GM12878 (cell line): ENCODE data around the gene NYAP1. TPM values are rescaled to one million over a fixed set of nuclear protein-coding genes. Genes with fewer than 3 reads are reported as not detected.
A peak's percentile ranks its signal among the peaks of the same experiment; 100 is the strongest.

Experiments
- CREM ChIP-seq: IDR thresholded peaks from 2 replicates; pipeline ENCODE4 v1.6.1; 2014; ENCODE audit warnings: antibody characterized with exemption, low read depth
- EP300 ChIP-seq, 2 experiments: fragments of 150-350 bp in 1 of 2; IDR thresholded peaks; 2 replicates each; pipeline ENCODE4 v1.6.1; 2011 to 2012; ENCODE audit warnings: low read depth in 2 of 2, low read length in 2 of 2, borderline replicate concordance in 1 of 2, improper control_type of control experiment in 1 of 2, inconsistent platforms in 1 of 2; ENCODE audit not compliant: control insufficient read depth in 1 of 2
- ETV6 ChIP-seq, 2 experiments: fragments of 450-650 bp in 1 of 2; IDR thresholded peaks in 1 of 2; conservative IDR thresholded peaks in 1 of 2; 2 replicates each; pipeline ENCODE4 v1.6.1; 2014; ENCODE audit warnings: antibody characterized with exemption in 1 of 2, borderline replicate concordance in 1 of 2, low read depth in 1 of 2, mild to moderate bottlenecking in 1 of 2, moderate library complexity in 1 of 2
- HDGF ChIP-seq: fragments of 450-650 bp; IDR thresholded peaks from 2 replicates; pipeline ENCODE4 v1.6.1; 2016; ENCODE audit warnings: antibody characterized with exemption
- KLF5 ChIP-seq: fragments of 450-650 bp; IDR thresholded peaks from 2 replicates; pipeline ENCODE4 v1.6.1; 2014; ENCODE audit warnings: mild to moderate bottlenecking; ENCODE audit not compliant: partially characterized antibody
- MTA2 ChIP-seq: fragments of 450-650 bp; IDR thresholded peaks from 2 replicates; pipeline ENCODE4 v1.6.1; 2016; ENCODE audit warnings: low read depth, mild to moderate bottlenecking, moderate library complexity
- MXI1 ChIP-seq: fragments of 150-350 bp; IDR thresholded peaks from 2 replicates; pipeline ENCODE4 v1.6.1; 2011; ENCODE audit warnings: low read depth, mild to moderate bottlenecking, inconsistent platforms, low read length, improper control_type of control experiment
- NRF1 ChIP-seq: conservative IDR thresholded peaks from 2 replicates; pipeline ENCODE4 v1.6.1; 2011; ENCODE audit warnings: mild to moderate bottlenecking, low read depth, low read length, improper control_type of control experiment
- PAX5 ChIP-seq: IDR thresholded peaks from 2 replicates; pipeline ENCODE4 v1.6.1; 2011; ENCODE audit warnings: low read depth, low read length, borderline replicate concordance
- PAX8 ChIP-seq: fragments of 450-650 bp; IDR thresholded peaks from 2 replicates; pipeline ENCODE4 v1.6.1; 2017; ENCODE audit warnings: mild to moderate bottlenecking, moderate library complexity
- PML ChIP-seq: IDR thresholded peaks from 2 replicates; pipeline ENCODE4 v1.6.1; 2012; ENCODE audit warnings: low read length, inconsistent platforms
- RB1 ChIP-seq: fragments of 450-650 bp; formaldehyde crosslinking; IDR thresholded peaks from 2 replicates; pipeline ENCODE4 v1.6.1; 2017; ENCODE audit warnings: mild to moderate bottlenecking, borderline replicate concordance
- RUNX3 ChIP-seq: IDR thresholded peaks from 2 replicates; pipeline ENCODE4 v1.6.1; 2012; ENCODE audit warnings: low read length, inconsistent platforms
- STAT3 ChIP-seq: IDR thresholded peaks from 2 replicates; pipeline ENCODE4 v1.6.1; 2011; ENCODE audit warnings: low read depth, low read length, improper control_type of control experiment
- ZNF217 ChIP-seq: fragments of 450-650 bp; IDR thresholded peaks from 2 replicates; pipeline ENCODE4 v1.6.1; 2017; ENCODE audit warnings: antibody characterized with exemption, mild to moderate bottlenecking
- polyA plus RNA-seq, 11 experiments: library from polyadenylated mRNA; depleted of rRNA in 4 of 11; unstranded in 6 of 11; stranded (reverse) in 5 of 11; fragments of >200 nt; fragmentation: Nextera tagmentation in 4 of 11; fragmentation: Illumina TruSeq in 1 of 11; extraction: Ambion mirVana in 4 of 11; extraction: Trizol in 1 of 11; gene quantifications; 1 replicate in 1 of 11; 2 replicates in 10 of 11; pipeline versions ENCODE4 v1.2.1 to v1.2.3, GENCODE V29; 2011 to 2016; ENCODE audit warnings: inconsistent platforms in 2 of 11, missing spikeins in 2 of 11, low read depth in 1 of 11
- total RNA-seq, 4 experiments: library from RNA; depleted of rRNA in 3 of 4; stranded (reverse); fragments of >200 nt in 3 of 4; fragmentation: Illumina TruSeq in 1 of 4; extraction: Trizol in 1 of 4; gene quantifications; 2 replicates each; pipeline versions ENCODE4 v1.2.1 to v1.2.3, GENCODE V29; 2013 to 2021
- TF ChIP-seq, protein P1 (sequence below): IDR thresholded peaks from 2 replicates; pipeline ENCODE4 v1.6.1; 2012; ENCODE audit warnings: low read length, inconsistent platforms
- TF ChIP-seq, protein P2 (sequence below): fragments of 450-650 bp; formaldehyde crosslinking; IDR thresholded peaks from 2 replicates; pipeline ENCODE4 v1.4.0; 2022; ENCODE audit warnings: mild to moderate bottlenecking, moderate library complexity
- TF ChIP-seq, protein P3 (sequence below): IDR thresholded peaks from 2 replicates; pipeline ENCODE4 v1.6.1; 2012; ENCODE audit warnings: improper control_type of control experiment, low read depth, low read length; ENCODE audit not compliant: insufficient replicate concordance
- TF ChIP-seq, protein P4 (sequence below): fragments of 450-650 bp; IDR thresholded peaks from 2 replicates; pipeline ENCODE4 v1.6.1; 2016; ENCODE audit warnings: mild to moderate bottlenecking

Gene NYAP1
- total and polyA plus RNA-seq, 10 of the 15 experiments (the other 5 are each of a cell fraction or from before 2014, with no cell fraction given): 0.04 to 0.28 (median 0.11) TPM; not detected in 6

DNA sequence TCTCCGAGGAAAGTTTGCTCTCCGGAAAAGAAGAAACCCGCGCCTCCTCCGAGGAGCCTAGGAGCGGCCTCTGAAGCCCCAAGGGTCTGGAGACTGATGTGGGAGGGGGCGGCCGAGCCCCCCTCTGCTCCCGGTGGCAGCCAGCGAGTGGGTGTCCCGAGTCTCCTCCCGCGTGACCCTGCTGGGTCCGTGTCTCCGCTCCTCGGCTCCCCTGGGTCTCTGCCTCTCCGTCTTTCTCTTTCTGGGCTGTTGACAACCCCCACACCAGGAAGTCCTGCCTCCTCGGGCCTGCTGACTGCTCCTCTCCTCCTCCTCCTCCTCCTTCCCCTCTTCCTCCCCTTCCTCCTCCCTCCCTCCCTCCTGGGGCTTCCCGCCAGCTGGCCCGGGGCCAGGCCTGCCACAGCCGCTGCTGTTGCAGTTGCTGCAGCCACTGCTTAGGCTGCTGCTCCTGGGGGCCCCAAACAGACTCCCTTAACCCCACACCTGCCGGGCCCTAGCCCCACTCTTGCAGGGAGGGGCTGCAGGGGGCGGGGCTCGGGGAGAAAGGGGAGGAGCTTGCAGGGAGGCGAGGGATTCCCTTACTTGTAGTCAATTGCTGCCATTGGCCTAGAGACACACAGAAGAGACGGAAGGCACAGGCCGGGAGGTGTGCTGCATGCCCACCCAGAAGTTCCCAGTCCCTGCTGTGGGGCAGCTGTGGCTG, 4.6 kb upstream of the NYAP1 start, which contains the start of gene TSC22D4 (continued):
- peak; percentile 60; the same call in 1 of the 2 replicates for TF ChIP-seq PML
- TF ChIP-seq ZNF217: no peak
- TF ChIP-seq KLF5: peak; percentile 39
- TF ChIP-seq RB1: 0 out of 2 replicates have a peak, but pooled peaks have one; percentile 28
- peak in 1 of 2 experiments; percentile 57; a peak in 2 of 4 replicates for TF ChIP-seq ETV6 (conservative IDR thresholded peaks at IDR 0.05 in 1 of 2, IDR thresholded peaks at IDR 0.05 in 1 of 2; ENCODE audit: borderline replicate concordance in 1 of 2, low read depth in 1 of 2)
- TF ChIP-seq, protein P1, sequence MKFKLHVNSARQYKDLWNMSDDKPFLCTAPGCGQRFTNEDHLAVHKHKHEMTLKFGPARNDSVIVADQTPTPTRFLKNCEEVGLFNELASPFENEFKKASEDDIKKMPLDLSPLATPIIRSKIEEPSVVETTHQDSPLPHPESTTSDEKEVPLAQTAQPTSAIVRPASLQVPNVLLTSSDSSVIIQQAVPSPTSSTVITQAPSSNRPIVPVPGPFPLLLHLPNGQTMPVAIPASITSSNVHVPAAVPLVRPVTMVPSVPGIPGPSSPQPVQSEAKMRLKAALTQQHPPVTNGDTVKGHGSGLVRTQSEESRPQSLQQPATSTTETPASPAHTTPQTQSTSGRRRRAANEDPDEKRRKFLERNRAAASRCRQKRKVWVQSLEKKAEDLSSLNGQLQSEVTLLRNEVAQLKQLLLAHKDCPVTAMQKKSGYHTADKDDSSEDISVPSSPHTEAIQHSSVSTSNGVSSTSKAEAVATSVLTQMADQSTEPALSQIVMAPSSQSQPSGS: no peak
- TF ChIP-seq EP300 (IDR thresholded peaks at IDR 0.05; ENCODE audit: borderline replicate concordance in 1 of 2, control insufficient read depth in 1 of 2, low read depth in 2 of 2, low read length in 2 of 2): no peak
- TF ChIP-seq MXI1: peak; percentile 41; the same call in 1 of the 2 replicates
- TF ChIP-seq, protein P2, sequence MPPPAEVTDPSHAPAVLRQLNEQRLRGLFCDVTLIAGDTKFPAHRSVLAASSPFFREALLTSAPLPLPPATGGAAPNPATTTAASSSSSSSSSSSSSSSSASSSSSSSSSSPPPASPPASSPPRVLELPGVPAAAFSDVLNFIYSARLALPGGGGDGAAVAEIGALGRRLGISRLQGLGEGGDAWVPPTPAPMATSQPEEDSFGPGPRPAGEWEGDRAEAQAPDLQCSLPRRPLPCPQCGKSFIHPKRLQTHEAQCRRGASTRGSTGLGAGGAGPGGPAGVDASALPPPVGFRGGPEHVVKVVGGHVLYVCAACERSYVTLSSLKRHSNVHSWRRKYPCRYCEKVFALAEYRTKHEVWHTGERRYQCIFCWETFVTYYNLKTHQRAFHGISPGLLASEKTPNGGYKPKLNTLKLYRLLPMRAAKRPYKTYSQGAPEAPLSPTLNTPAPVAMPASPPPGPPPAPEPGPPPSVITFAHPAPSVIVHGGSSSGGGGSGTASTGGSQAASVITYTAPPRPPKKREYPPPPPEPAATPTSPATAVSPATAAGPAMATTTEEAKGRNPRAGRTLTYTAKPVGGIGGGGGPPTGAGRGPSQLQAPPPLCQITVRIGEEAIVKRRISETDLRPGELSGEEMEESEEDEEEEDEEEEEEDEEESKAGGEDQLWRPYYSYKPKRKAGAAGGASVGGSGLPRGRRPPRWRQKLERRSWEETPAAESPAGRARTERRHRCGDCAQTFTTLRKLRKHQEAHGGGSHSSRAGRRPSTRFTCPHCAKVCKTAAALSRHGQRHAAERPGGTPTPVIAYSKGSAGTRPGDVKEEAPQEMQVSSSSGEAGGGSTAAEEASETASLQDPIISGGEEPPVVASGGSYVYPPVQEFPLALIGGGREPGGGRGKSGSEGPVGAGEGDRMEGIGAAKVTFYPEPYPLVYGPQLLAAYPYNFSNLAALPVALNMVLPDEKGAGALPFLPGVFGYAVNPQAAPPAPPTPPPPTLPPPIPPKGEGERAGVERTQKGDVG (CRISPR knock-in tag): no peak
- peak; percentile 70; the same call in 1 of the 2 replicates for TF ChIP-seq MTA2
- TF ChIP-seq, protein P3, sequence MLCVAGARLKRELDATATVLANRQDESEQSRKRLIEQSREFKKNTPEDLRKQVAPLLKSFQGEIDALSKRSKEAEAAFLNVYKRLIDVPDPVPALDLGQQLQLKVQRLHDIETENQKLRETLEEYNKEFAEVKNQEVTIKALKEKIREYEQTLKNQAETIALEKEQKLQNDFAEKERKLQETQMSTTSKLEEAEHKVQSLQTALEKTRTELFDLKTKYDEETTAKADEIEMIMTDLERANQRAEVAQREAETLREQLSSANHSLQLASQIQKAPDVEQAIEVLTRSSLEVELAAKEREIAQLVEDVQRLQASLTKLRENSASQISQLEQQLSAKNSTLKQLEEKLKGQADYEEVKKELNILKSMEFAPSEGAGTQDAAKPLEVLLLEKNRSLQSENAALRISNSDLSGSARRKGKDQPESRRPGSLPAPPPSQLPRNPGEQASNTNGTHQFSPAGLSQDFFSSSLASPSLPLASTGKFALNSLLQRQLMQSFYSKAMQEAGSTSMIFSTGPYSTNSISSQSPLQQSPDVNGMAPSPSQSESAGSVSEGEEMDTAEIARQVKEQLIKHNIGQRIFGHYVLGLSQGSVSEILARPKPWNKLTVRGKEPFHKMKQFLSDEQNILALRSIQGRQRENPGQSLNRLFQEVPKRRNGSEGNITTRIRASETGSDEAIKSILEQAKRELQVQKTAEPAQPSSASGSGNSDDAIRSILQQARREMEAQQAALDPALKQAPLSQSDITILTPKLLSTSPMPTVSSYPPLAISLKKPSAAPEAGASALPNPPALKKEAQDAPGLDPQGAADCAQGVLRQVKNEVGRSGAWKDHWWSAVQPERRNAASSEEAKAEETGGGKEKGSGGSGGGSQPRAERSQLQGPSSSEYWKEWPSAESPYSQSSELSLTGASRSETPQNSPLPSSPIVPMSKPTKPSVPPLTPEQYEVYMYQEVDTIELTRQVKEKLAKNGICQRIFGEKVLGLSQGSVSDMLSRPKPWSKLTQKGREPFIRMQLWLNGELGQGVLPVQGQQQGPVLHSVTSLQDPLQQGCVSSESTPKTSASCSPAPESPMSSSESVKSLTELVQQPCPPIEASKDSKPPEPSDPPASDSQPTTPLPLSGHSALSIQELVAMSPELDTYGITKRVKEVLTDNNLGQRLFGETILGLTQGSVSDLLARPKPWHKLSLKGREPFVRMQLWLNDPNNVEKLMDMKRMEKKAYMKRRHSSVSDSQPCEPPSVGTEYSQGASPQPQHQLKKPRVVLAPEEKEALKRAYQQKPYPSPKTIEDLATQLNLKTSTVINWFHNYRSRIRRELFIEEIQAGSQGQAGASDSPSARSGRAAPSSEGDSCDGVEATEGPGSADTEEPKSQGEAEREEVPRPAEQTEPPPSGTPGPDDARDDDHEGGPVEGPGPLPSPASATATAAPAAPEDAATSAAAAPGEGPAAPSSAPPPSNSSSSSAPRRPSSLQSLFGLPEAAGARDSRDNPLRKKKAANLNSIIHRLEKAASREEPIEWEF: no peak
- TF ChIP-seq STAT3: no peak
- TF ChIP-seq CREM: no peak
- no peak for TF ChIP-seq PAX8
- 0 out of 2 replicates have a peak, but pooled peaks have one; percentile 3 for TF ChIP-seq NRF1
- TF ChIP-seq PAX5: peak; percentile 40; the same call in 1 of the 2 replicates
- peak; percentile 100 for TF ChIP-seq HDGF
- TF ChIP-seq RUNX3: peak; percentile 67; the same call in 1 of the 2 replicates
- TF ChIP-seq, protein P4, sequence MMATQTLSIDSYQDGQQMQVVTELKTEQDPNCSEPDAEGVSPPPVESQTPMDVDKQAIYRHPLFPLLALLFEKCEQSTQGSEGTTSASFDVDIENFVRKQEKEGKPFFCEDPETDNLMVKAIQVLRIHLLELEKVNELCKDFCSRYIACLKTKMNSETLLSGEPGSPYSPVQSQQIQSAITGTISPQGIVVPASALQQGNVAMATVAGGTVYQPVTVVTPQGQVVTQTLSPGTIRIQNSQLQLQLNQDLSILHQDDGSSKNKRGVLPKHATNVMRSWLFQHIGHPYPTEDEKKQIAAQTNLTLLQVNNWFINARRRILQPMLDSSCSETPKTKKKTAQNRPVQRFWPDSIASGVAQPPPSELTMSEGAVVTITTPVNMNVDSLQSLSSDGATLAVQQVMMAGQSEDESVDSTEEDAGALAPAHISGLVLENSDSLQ: peak; percentile 81
